K562 (cell line): ENCODE measurements around the gene NCKAP1. TPM values are rescaled to one million over a fixed set of nuclear protein-coding genes. Genes with fewer than 3 reads are reported as not detected.

Source experiments
- ATAC-seq: fragments of 200-7000 bp; cut with Tn5 transposase; 3 replicates; pipeline ENCODE4 v1.9.1; 2020; ENCODE audit warnings: moderate library complexity
- BruUV-seq: library from RNA; stranded (reverse); fragments of 400-500 nt; replicated peaks from 2 replicates; lab custom pipeline; 2021; lab: Mats Ljungman, UMichigan
- CTCF ChIA-PET: fragments of 300-600 bp; formaldehyde crosslinking; extraction: SDS; loops from one replicate; lab custom pipeline; 2021; ENCODE audit warnings: low intra/inter-chr PET ratio; lab: Yijun Ruan, JAX
- POLR2A ChIA-PET: fragments of 300-600, 350-650 bp; sonication (Branson Sonifier 250); formaldehyde crosslinking; extraction: SDS; loops from one replicate; lab custom pipeline; 2021; ENCODE audit warnings: antibody characterized with exemption, inconsistent platforms; lab: Yijun Ruan, JAX
- DNase-seq, 4 experiments: peaks; one replicate each; pipeline versions ENCODE4 v3.0.0 to v3.0.0-alpha.2; 2011 to 2018; ENCODE audit warnings: low spot score in 3 of 4, mixed read lengths in 3 of 4; ENCODE audit errors: extremely low read depth in 1 of 4
- FAIRE-seq: peaks from 2 replicates; lab custom pipeline; 2011; peaks lifted over from hg19 to GRCh38; lab: Jason Lieb, UNC
- H2AFZ ChIP-seq: 2 replicates; pipeline ENCODE4 v1.6.0; 2011; ENCODE audit warnings: low read depth, low read length, control low read depth, inconsistent platforms
- H3K27ac ChIP-seq: fragments of 200-600 bp; 3 replicates; pipeline ENCODE4 v1.8.0; 2011; ENCODE audit warnings: low read depth, mild to moderate bottlenecking, control low read depth, inconsistent platforms, low read length, moderate library complexity, mixed read lengths; ENCODE audit errors: extremely low read depth
- H3K27me3 ChIP-seq, 2 experiments: fragments of 300-600 bp in 1 of 2; 2 replicates in 1 of 2; 3 replicates in 1 of 2; pipeline versions ENCODE4 v1.6.0 to v1.8.0; 2011; ENCODE audit warnings: inconsistent platforms in 2 of 2, low read length in 2 of 2, mild to moderate bottlenecking in 1 of 2, mixed read lengths in 1 of 2, moderate library complexity in 1 of 2; ENCODE audit not compliant: control insufficient read depth in 2 of 2, insufficient read depth in 2 of 2
- H3K36me3 ChIP-seq: fragments of 300-600 bp; 3 replicates; pipeline ENCODE4 v1.8.0; 2011; ENCODE audit warnings: mild to moderate bottlenecking, low read length, inconsistent platforms; ENCODE audit not compliant: control insufficient read depth, insufficient read depth
- H3K4me1 ChIP-seq, 2 experiments: fragments of 200-600 bp in 1 of 2; replicated peaks in 1 of 2; 2 replicates in 1 of 2; 3 replicates in 1 of 2; pipeline versions ENCODE4 v1.5.1 to v1.8.0; 2011; ENCODE audit warnings: inconsistent platforms in 2 of 2, low read length in 2 of 2, mild to moderate bottlenecking in 1 of 2, mixed read lengths in 1 of 2, moderate library complexity in 1 of 2; ENCODE audit not compliant: control insufficient read depth in 2 of 2, insufficient read depth in 2 of 2
- H3K4me2 ChIP-seq: 2 replicates; pipeline ENCODE4 v1.6.1; 2011; ENCODE audit warnings: low read length, control low read depth, inconsistent platforms, mixed read lengths; ENCODE audit not compliant: insufficient read depth
- H3K4me3 ChIP-seq: fragments of 200-600 bp; sonication (generic), shearing (Covaris generic); 2 replicates; pipeline ENCODE4 v1.5.1; 2016; ENCODE audit warnings: control low read depth, inconsistent platforms
- H3K79me2 ChIP-seq: fragments of 200-600 bp; 3 replicates; pipeline ENCODE4 v1.8.0; 2011; ENCODE audit warnings: low read length, inconsistent platforms; ENCODE audit not compliant: control insufficient read depth, insufficient read depth
- H3K9ac ChIP-seq, 2 experiments: 2 replicates each; pipeline versions ENCODE4 v1.6.0 to v1.6.1; 2011; ENCODE audit warnings: low read depth in 2 of 2, low read length in 2 of 2, control low read depth in 1 of 2, inconsistent platforms in 1 of 2, mild to moderate bottlenecking in 1 of 2, mixed read lengths in 1 of 2; ENCODE audit not compliant: insufficient read depth in 1 of 2
- H3K9me1 ChIP-seq: one replicate; pipeline ENCODE4 v1.6.0; 2011; ENCODE audit warnings: inconsistent platforms, mild to moderate bottlenecking, low read length, moderate library complexity; ENCODE audit not compliant: control insufficient read depth, insufficient read depth
- H3K9me3 ChIP-seq: replicated peaks from 2 replicates; pipeline ENCODE4 v1.5.1; 2011; ENCODE audit warnings: low read depth, low read length, inconsistent platforms; ENCODE audit not compliant: control insufficient read depth, insufficient read depth
- H4K20me1 ChIP-seq: replicated peaks from 2 replicates; pipeline ENCODE4 v1.6.1; 2011; ENCODE audit warnings: low read length, inconsistent platforms, mixed read lengths; ENCODE audit not compliant: control insufficient read depth, insufficient read depth
- ADNP ChIP-seq: fragments of 200-800 bp; sonication (Bioruptor generic); IDR thresholded peaks from 2 replicates; pipeline ENCODE4 v1.6.1; 2016; ENCODE audit warnings: missing genetic modification characterization, missing compliant biosample characterization
- CCAR2 ChIP-seq: fragments of 200-400 bp; formaldehyde crosslinking; IDR thresholded peaks from 2 replicates; pipeline ENCODE4 v1.6.1; 2017; ENCODE audit warnings: mild to moderate bottlenecking, low read depth, low read length
- COPS2 ChIP-seq: fragments of 450-650 bp; conservative IDR thresholded peaks from 2 replicates; pipeline ENCODE4 v1.6.1; 2016; ENCODE audit warnings: mild to moderate bottlenecking, moderate library complexity
- CXXC5 ChIP-seq: fragments of 250-450 bp; sonication (Bioruptor Pico); IDR thresholded peaks from 2 replicates; pipeline ENCODE4 v1.8.0; 2022; ENCODE audit warnings: inconsistent platforms, mild to moderate bottlenecking, moderate library complexity
- POLR2H ChIP-seq: IDR thresholded peaks from 2 replicates; pipeline ENCODE4 v1.6.1; 2016; ENCODE audit warnings: missing genetic modification characterization, low read depth, mild to moderate bottlenecking, control low read depth, missing compliant biosample characterization, moderate library complexity
- PYGO2 ChIP-seq: fragments of 450-650 bp; IDR thresholded peaks from 2 replicates; pipeline ENCODE4 v1.6.1; 2016; ENCODE audit warnings: mild to moderate bottlenecking, missing genetic modification characterization, moderate library complexity, missing compliant biosample characterization
- SRF ChIP-seq, 2 experiments: fragments of 250-450, 450-650 bp in 1 of 2; sonication (Bioruptor Pico) in 1 of 2; sonication (generic) in 1 of 2; formaldehyde crosslinking; IDR thresholded peaks; 2 replicates each; pipeline versions ENCODE4 v1.5.0 to v1.5.1; 2020 to 2022; ENCODE audit warnings: mild to moderate bottlenecking in 1 of 2, missing genetic modification reagents in 1 of 2
- WHSC1 ChIP-seq: IDR thresholded peaks from one replicate; pipeline ENCODE4 v1.6.1; 2012; ENCODE audit warnings: low read length, control low read depth, inconsistent platforms
- ZBED1 ChIP-seq: IDR thresholded peaks from 2 replicates; pipeline ENCODE4 v1.6.1; 2014
- ZNF77 ChIP-seq: fragments of 250-450 bp; sonication (Bioruptor Pico); IDR thresholded peaks from 2 replicates; pipeline ENCODE4 v1.5.0; 2020
- WGBS: fragments of 100-300 bp; shearing (Covaris generic); methylation state at CpG from one replicate; pipeline ENCODE4 v1.1.6; 2016; ENCODE audit warnings: low coverage, mixed read lengths; ENCODE audit not compliant: insufficient coverage; ENCODE audit errors: missing lambda C conversion rate; 5-methylcytosine and 5-hydroxymethylcytosine counted together
- in situ Hi-C: fragments of 300-500 bp; cut with MboI; formaldehyde crosslinking; loops from 4 replicates; pipeline ENCODE4 v1.15.0; 2018; ENCODE audit warnings: inconsistent platforms, mixed read lengths
- intact Hi-C: fragments of 100-400 bp; cut with micrococcal nuclease; formaldehyde crosslinking; loops from 2 replicates; pipeline ENCODE4 v1.14.2; 2022
- polyA plus RNA-seq, 8 experiments: library from polyadenylated mRNA; depleted of rRNA in 4 of 8; stranded (reverse) in 5 of 8; unstranded in 3 of 8; fragments of >200 nt; fragmentation: Nextera tagmentation in 2 of 8; fragmentation: Illumina TruSeq in 1 of 8; extraction: Ambion mirVana in 2 of 8; extraction: Trizol in 1 of 8; gene quantifications; 2 replicates each; pipeline versions ENCODE4 v1.2.1 to v1.2.3, GENCODE V29; 2011 to 2014; ENCODE audit warnings: inconsistent platforms in 1 of 8, missing spikeins in 1 of 8
- total RNA-seq, 7 experiments: library from RNA; depleted of rRNA in 6 of 7; stranded (reverse); fragments of >200 nt in 6 of 7; fragmentation: Illumina TruSeq in 2 of 7; extraction: Trizol in 2 of 7; gene quantifications; 2 replicates each; pipeline versions ENCODE4 v1.2.1 to v1.2.3, GENCODE V29; 2011 to 2021; ENCODE audit warnings: low replicate concordance in 1 of 7
- TF ChIP-seq, protein P1 (sequence below): IDR thresholded peaks from 3 replicates; pipeline ENCODE4 v1.6.1; 2011; ENCODE audit warnings: borderline replicate concordance, mild to moderate bottlenecking, moderate library complexity; ENCODE audit not compliant: insufficient read length; ENCODE audit errors: extremely low read depth

Gene NCKAP1
- total and polyA plus RNA-seq, 9 of the 15 experiments (the other 6 are each of a cell fraction or from before 2014, with no cell fraction given): 34.0 to 153 (median 88.7) TPM

DNA sequence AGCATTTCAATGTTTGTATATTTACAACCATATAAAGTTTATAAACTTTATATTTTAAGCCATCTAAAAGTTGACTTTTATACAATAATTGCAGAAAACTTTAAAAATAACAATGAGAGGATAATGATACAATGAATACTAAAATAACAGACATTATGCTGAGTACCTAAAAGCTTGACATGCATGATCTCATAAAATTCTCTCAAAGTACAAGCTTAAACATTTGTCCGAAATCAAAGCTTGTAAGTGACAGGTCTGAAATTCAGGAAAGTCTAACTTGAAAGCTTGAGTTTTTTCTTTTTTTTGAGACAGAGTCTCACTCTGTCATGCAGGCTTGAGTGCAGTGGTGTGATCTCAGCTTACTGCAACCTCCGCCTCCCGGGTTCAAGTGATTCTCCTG, 87.7 kb downstream of the NCKAP1 start:
- no peak for FAIRE-seq
- WGBS: 100% methylated on average over 3 of the region's 3 CpGs

DNA sequence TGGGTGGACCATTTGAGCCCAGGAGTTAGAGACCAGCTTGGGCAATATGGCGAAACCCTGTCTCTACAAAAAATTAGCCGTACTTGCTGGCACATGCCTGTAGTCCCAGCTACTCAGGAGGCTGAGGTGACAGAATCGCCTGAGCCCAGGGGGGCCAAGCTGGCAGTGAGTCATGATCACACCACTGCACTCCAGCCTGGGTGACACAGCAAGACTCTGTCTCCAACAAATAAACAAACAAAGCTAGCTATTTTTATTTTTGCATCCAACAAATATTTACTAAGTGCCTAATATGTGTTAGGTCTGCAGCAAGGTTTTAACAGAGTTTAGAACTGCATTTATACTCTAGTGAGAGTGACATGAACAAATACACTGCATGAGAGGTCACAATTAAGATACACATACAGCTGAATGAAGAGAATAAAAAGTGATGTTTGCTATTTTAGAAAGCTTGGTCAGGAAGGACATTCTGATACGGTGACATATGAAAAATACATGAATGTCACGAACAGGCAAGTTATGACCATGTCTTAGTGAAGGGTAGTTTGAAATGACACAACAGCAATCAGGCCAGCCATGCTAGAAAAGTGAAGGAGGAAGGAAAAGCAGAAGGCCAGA, 88.6 kb downstream of the NCKAP1 start:
- H3K27ac ChIP-seq: peak overlapping the region; percentile 92
- no peaks in the 10 kb centered on the region for H4K20me1 ChIP-seq
- H3K9me3 ChIP-seq: no peaks in the 10 kb centered on the region
- BruUV-seq: no TSS peak
- H3K9me1 ChIP-seq: no peaks in the 10 kb centered on the region
- peak overlapping the region; percentile 52 to 53; a peak in 3 of 4 replicates for H3K9ac ChIP-seq
- H2AFZ ChIP-seq: peak overlapping the region; percentile 34; the same call in 1 of the 2 replicates
- in situ Hi-C loops (no loop called here), intact Hi-C loops (no loop called here)
- peaks cover 75% of the 10 kb centered on the region for H3K36me3 ChIP-seq
- FAIRE-seq (peak; percentile 84), ATAC-seq (peak; percentile 92), DNase-seq (peak in 2 of 4 experiments; percentile 55 to 77)
- 0 out of 3 replicates have a peak, but pooled peaks cover 2% of the 10 kb centered on the region for H3K79me2 ChIP-seq
- H3K4me2 ChIP-seq: peak overlapping the region; percentile 48; the same call in 1 of the 2 replicates
- 22% methylated on average over 5 of the region's 5 CpGs for WGBS
- ChIA-PET POLR2A (interaction anchor here (0.6 to 2.4 kb wide), 9 partner anchors 8 to 1146 kb away, joined by 3 to 11 read pairs (median 4); no protein-coding TSS in a partner anchor), CTCF (no interaction called here)
- H3K4me3 ChIP-seq: no peak overlapping the region
- H3K27me3 ChIP-seq: no peaks in the 10 kb centered on the region
- H3K4me1 ChIP-seq: peaks cover 4 to 17% of the 10 kb centered on the region in 2 experiments; a peak in 4 of 5 replicates
- TF ChIP-seq CXXC5 (CRISPR knock-in tag) (peak; percentile 42), SRF (CRISPR knock-in tag; IDR thresholded peaks at IDR 0.05) (peak in 1 of 2 experiments; percentile 34; a peak in 1 of 4 replicates), ZNF77 (CRISPR knock-in tag) (no peak), CCAR2 (no peak), PYGO2 (tag) (no peak), ADNP (no peak), COPS2 (no peak), WHSC1 (no peak)
- TF ChIP-seq, protein P1, sequence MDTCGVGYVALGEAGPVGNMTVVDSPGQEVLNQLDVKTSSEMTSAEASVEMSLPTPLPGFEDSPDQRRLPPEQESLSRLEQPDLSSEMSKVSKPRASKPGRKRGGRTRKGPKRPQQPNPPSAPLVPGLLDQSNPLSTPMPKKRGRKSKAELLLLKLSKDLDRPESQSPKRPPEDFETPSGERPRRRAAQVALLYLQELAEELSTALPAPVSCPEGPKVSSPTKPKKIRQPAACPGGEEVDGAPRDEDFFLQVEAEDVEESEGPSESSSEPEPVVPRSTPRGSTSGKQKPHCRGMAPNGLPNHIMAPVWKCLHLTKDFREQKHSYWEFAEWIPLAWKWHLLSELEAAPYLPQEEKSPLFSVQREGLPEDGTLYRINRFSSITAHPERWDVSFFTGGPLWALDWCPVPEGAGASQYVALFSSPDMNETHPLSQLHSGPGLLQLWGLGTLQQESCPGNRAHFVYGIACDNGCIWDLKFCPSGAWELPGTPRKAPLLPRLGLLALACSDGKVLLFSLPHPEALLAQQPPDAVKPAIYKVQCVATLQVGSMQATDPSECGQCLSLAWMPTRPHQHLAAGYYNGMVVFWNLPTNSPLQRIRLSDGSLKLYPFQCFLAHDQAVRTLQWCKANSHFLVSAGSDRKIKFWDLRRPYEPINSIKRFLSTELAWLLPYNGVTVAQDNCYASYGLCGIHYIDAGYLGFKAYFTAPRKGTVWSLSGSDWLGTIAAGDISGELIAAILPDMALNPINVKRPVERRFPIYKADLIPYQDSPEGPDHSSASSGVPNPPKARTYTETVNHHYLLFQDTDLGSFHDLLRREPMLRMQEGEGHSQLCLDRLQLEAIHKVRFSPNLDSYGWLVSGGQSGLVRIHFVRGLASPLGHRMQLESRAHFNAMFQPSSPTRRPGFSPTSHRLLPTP: no peak

More for the DNA sequence above, 87.7 kb downstream of the NCKAP1 start:
- ATAC-seq: no peak
- intact Hi-C loops: no loop called here
- Histone ChIP-seq H3K9ac (no peak overlapping the region), H3K9me1 (no peaks in the 10 kb centered on the region), H3K4me1 (peaks cover 4 to 17% of the 10 kb centered on the region in 2 experiments; a peak in 4 of 5 replicates), H3K4me3 (no peak overlapping the region), H3K79me2 (0 out of 3 replicates have a peak, but pooled peaks cover 2% of the 10 kb centered on the region), H3K27ac (peak overlapping the region; percentile 92; the same call in 1 of the 3 replicates), H3K9me3 (no peaks in the 10 kb centered on the region), H3K36me3 (peaks cover 77% of the 10 kb centered on the region), H3K27me3 (no peaks in the 10 kb centered on the region), H2AFZ (no peak overlapping the region), H3K4me2 (no peak overlapping the region), H4K20me1 (no peaks in the 10 kb centered on the region)
- in situ Hi-C loops: no loop called here
- TF ChIP-seq POLR2H: peak; percentile 43; the same call in 1 of the 2 replicates
- no peak for TF ChIP-seq ZBED1
- ChIA-PET CTCF (no interaction called here), POLR2A (interaction anchor here (0.7 to 2.4 kb wide), 8 partner anchors 8 to 168 kb away, joined by 3 to 11 read pairs (median 4); no protein-coding TSS in a partner anchor)
- BruUV-seq: no TSS peak
- DNase-seq: no peak
